Fibroblast of the aortic adventitia (primary cell): Measurements from ENCODE around the gene TP73. TPM values are rescaled to one million over a fixed set of nuclear protein-coding genes. Genes with fewer than 3 reads are reported as not detected.

Source experiments
- DNase-seq: peaks from one replicate; pipeline ENCODE4 v3.0.0-alpha.2; 2010; ENCODE audit warnings: low read depth
- H3K4me3 ChIP-seq: 2 replicates; pipeline ENCODE4 v1.5.1; 2011; ENCODE audit warnings: low read depth, mild to moderate bottlenecking, control low read depth, low read length, moderate library complexity
- small RNA-seq: library from RNA; depleted of rRNA; stranded (forward); fragments of <200 nt; gene quantifications from one replicate; pipeline ENCODE3, GENCODE V24; 2012
- total RNA-seq: library from RNA; depleted of rRNA; stranded (reverse); fragments of >200 nt; gene quantifications from 2 replicates; pipeline ENCODE4 v1.2.3, GENCODE V29; 2012; ENCODE audit warnings: low replicate concordance
- TF ChIP-seq, protein P1 (sequence below): IDR thresholded peaks from 2 replicates; pipeline ENCODE4 v1.5.1; 2011; ENCODE audit warnings: mild to moderate bottlenecking, low read length, control low read depth, inconsistent platforms; ENCODE audit not compliant: insufficient read depth

TP73 gene
- total RNA-seq, 1 donor, result 0.18 TPM

DNA sequence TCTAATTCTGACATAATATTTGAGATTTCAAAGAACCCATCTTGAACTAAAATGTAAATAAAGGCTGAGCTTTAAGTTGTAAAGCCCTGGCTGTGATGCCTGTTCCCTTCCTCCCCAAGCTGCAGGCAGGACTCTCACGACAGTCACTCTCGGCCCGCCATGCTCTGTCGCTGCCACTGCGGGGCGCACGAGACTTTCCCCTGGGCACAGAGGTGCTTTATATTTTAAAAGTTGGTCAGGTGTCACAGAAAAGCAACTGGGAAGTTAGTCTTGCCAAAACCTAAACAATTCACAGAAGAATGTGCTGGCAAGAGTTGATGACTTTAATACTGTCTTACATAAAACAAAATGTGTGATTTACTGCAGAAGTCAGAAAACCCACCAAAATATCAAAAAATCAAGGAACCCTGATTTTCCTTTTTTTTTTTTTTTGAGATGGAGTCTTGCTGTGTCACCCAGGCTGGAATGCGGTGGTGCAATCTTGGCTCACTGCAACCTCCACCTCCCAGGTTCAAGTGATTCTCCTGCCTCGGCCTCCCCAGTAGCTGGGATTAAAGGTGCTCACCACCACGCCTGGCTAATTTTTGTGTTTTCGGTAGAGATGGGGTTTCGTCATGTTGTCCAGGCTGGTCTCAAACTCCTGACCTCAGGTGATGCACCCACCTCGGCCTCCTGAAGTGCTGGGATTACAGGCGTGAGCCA lies 133.3 kb downstream of the TP73 start:
- H3K4me3 ChIP-seq, result no peak overlapping the region
- TF ChIP-seq, protein P1, sequence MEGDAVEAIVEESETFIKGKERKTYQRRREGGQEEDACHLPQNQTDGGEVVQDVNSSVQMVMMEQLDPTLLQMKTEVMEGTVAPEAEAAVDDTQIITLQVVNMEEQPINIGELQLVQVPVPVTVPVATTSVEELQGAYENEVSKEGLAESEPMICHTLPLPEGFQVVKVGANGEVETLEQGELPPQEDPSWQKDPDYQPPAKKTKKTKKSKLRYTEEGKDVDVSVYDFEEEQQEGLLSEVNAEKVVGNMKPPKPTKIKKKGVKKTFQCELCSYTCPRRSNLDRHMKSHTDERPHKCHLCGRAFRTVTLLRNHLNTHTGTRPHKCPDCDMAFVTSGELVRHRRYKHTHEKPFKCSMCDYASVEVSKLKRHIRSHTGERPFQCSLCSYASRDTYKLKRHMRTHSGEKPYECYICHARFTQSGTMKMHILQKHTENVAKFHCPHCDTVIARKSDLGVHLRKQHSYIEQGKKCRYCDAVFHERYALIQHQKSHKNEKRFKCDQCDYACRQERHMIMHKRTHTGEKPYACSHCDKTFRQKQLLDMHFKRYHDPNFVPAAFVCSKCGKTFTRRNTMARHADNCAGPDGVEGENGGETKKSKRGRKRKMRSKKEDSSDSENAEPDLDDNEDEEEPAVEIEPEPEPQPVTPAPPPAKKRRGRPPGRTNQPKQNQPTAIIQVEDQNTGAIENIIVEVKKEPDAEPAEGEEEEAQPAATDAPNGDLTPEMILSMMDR, result peak; percentile 28
- peak; percentile 10 for DNase-seq

Small RNA genes lying within 50 kb of the gene (small RNA-seq; reads per million reads assigned to genes)
- gene RF02197, result not detected
- not detected for gene RN7SL574P

Other genes with a start within 250 kb of the TP73 start
- 0.18 TPM in 1 of 2 replicates, not detected in the other for gene ARHGEF16, start 197.9 kb upstream of the TP73 start, total RNA-seq
- gene MEGF6, start 41.0 kb upstream of the TP73 start, total RNA-seq, result 102 and 103 TPM in 2 replicates
- 14.6 and 44.4 TPM in 2 replicates for gene TPRG1L, start 27.5 kb upstream of the TP73 start, total RNA-seq
- gene WRAP73, start 2.4 kb upstream of the TP73 start, total RNA-seq, result 6.0 and 10.0 TPM in 2 replicates
- gene CCDC27, start 99.9 kb downstream of the TP73 start, total RNA-seq, result not detected in 2 replicates
- 4.6 TPM in 1 of 2 replicates, not detected in the other for gene SMIM1, start 120.2 kb downstream of the TP73 start, total RNA-seq
- gene LRRC47, start 144.0 kb downstream of the TP73 start, total RNA-seq, result 22.9 and 37.8 TPM in 2 replicates
- gene CEP104, start 204.7 kb downstream of the TP73 start, total RNA-seq, result 16.9 and 24.9 TPM in 2 replicates
- gene DFFB, start 205.0 kb downstream of the TP73 start, total RNA-seq, result 3.6 and 7.8 TPM in 2 replicates
- 13.5 and 35.3 TPM in 2 replicates for gene C1orf174, start 247.8 kb downstream of the TP73 start, total RNA-seq